ENCODE results near the gene STOML1. TPM values are rescaled to one million over a fixed set of nuclear protein-coding genes. Genes with fewer than 3 reads are reported as not detected.

The STOML1 gene
- total RNA-seq, 4 donors from 2014 or later, result 16.6 to 29.1 (median 21.5) TPM

- WGBS, 2 donors, result 64 to 68% methylated on average over 3 to 5 of the region's 5 CpGs
- no peak overlapping the region for H3K27ac ChIP-seq
- peaks cover 0 to 43% (median 2%) of the 10 kb centered on the region in 4 donors for H3K4me1 ChIP-seq
- H3K9me3 ChIP-seq, result no peaks in the 10 kb centered on the region
- H3K27me3 ChIP-seq, result no peaks in the 10 kb centered on the region
- DNase-seq (ENCODE audit: low spot score in 2 of 2), result no peak
- peaks cover 6 to 75% (median 15%) of the 10 kb centered on the region in 3 donors for H3K36me3 ChIP-seq
- H3K4me3 ChIP-seq, result no peak overlapping the region
- TF ChIP-seq POLR2A (IDR thresholded peaks at IDR 0.05) (no peak), CTCF (IDR thresholded peaks at IDR 0.05) (no peak), EP300 (IDR thresholded peaks at IDR 0.05) (no peak)
Observed at GRCh38 chr15:74025436-74025835, 33.3 kb upstream of the STOML1 start.

DNA sequence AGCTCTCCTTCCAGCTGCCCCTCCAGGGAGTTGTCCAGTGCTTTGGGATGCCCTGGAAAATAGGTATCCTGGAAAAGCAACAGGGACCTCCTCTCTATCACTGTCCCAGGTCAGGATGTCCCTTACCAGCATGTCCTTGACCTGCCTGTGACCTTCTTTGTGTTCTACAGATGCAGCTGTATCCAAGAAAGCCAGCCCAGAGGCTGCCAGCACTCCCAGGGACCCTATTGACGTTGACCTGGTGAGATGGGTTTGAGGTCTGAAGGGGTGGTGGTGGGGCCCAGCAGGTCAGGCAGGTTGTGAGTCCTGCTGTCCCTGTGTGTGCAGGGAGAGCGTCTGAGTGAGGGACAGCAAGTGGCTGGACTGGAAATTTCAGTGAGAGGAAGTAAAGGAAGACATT is 32.6 kb upstream of the STOML1 start:
- WGBS, 2 donors, result 77 to 79% methylated on average over 2 of the region's 2 CpGs
- no peak overlapping the region for H3K27ac ChIP-seq
- no peak for DNase-seq (ENCODE audit: low spot score in 2 of 2)

DNA sequence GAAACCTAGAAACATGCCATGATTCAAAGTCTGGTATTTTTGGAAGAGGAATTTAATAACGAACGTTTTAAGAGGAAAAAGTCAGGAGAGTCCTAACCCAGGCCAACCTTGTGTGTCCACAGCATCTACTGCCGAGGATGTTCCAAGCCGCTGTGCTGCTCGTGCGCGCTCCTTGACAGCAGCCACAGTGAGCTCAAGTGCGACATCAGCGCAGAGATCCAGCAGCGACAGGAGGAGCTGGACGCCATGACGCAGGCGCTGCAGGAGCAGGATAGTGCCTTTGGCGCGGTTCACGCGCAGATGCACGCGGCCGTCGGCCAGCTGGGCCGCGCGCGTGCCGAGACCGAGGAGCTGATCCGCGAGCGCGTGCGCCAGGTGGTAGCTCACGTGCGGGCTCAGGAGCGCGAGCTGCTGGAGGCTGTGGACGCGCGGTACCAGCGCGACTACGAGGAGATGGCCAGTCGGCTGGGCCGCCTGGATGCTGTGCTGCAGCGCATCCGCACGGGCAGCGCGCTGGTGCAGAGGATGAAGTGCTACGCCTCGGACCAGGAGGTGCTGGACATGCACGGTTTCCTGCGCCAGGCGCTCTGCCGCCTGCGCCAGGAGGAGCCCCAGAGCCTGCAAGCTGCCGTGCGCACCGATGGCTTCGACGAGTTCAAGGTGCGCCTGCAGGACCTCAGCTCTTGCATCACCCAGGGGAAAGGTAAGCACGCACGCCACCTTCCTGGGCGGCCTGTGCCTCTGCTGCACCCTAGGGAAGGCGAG is 30.8 kb upstream of the STOML1 start:
- H3K27ac ChIP-seq, result no peak overlapping the region
- H3K36me3 ChIP-seq, result peaks cover 6 to 70% (median 15%) of the 10 kb centered on the region in 3 donors
- TF ChIP-seq EP300 (IDR thresholded peaks at IDR 0.05) (no peak), CTCF (IDR thresholded peaks at IDR 0.05) (no peak), POLR2A (IDR thresholded peaks at IDR 0.05) (no peak)
- no peak overlapping the region for H3K4me3 ChIP-seq
- no peaks in the 10 kb centered on the region for H3K27me3 ChIP-seq
- H3K4me1 ChIP-seq, result peaks cover 0 to 40% (median 2%) of the 10 kb centered on the region in 4 donors
- no peaks in the 10 kb centered on the region for H3K9me3 ChIP-seq
- whole genome bisulfite sequencing, 2 donors, result 94 to 96% methylated on average over 59 to 61 of the region's 66 CpGs
- no peak for DNase-seq (ENCODE audit: low spot score in 2 of 2)

More for the DNA sequence above, 32.6 kb upstream of the STOML1 start:
- TF ChIP-seq POLR2A (IDR thresholded peaks at IDR 0.05) (no peak), EP300 (IDR thresholded peaks at IDR 0.05) (no peak), CTCF (IDR thresholded peaks at IDR 0.05) (no peak)
- no peaks in the 10 kb centered on the region for H3K27me3 ChIP-seq
- no peaks in the 10 kb centered on the region for H3K9me3 ChIP-seq
- peaks cover 0 to 43% (median 2%) of the 10 kb centered on the region in 4 donors for H3K4me1 ChIP-seq
- no peak overlapping the region for H3K4me3 ChIP-seq
- peaks cover 6 to 72% (median 15%) of the 10 kb centered on the region in 3 donors for H3K36me3 ChIP-seq

DNA sequence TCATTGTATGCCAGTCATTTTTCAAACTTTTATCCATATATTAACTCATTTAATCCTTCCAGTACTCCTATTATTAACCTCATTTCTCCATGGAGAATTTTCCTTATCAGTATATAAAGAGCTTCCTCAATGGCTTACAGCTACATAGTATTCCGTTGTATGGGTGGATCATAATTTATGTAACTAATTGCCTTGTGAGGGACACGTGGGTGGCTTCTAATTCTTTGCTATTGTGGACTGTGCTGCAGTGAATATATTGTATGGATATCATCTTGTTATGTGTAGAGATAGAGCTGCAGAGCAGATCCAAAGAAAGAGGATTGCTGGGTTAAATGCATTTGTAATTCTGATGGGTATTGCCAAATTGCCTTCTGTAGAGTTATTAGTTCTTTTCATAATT is 27.6 kb upstream of the STOML1 start:
- H3K27me3 ChIP-seq, result no peaks in the 10 kb centered on the region
- no peaks in the 10 kb centered on the region for H3K9me3 ChIP-seq
- H3K27ac ChIP-seq, result no peak overlapping the region
- 49 to 50% methylated on average over 2 of the region's 2 CpGs for WGBS, 2 donors
- H3K4me1 ChIP-seq, result peaks cover 0 to 24% (median 1%) of the 10 kb centered on the region in 4 donors
- no peak overlapping the region for H3K4me3 ChIP-seq
- no peak for DNase-seq (ENCODE audit: low spot score in 2 of 2)
- H3K36me3 ChIP-seq, result peaks cover 6 to 52% (median 15%) of the 10 kb centered on the region in 3 donors
- TF ChIP-seq EP300 (IDR thresholded peaks at IDR 0.05), result no peak
- no peak for TF ChIP-seq CTCF (IDR thresholded peaks at IDR 0.05)
- no peak for TF ChIP-seq POLR2A (IDR thresholded peaks at IDR 0.05)

DNA sequence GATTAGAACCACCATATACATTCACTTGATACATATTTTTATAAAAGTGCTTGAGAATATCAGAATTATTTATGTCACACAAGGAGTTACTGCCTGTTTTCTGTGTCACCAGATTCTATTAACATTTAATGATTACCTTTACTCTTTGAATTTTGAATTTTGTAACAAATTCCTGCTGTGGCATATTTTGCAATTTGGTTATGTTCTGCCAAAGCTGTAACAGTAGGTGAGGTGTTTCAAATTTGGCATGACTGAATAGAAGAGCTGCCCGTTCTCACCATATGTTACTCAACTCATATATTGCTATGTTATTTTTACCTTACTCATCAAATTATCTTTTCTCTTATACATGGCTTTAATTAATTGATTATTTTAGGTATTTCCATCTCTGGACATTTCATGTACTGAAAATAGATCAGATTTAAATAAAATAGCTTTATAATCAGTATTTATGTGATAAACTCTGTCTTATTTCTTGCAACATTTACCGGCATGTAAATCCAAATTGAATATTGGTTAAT is 21.3 kb upstream of the STOML1 start:
- Histone ChIP-seq H3K27ac (no peak overlapping the region), H3K27me3 (no peaks in the 10 kb centered on the region), H3K4me1 (peaks cover 0 to 38% (median 21%) of the 10 kb centered on the region in 4 donors), H3K4me3 (no peak overlapping the region), H3K36me3 (peaks cover 0 to 32% (median 0%) of the 10 kb centered on the region in 3 donors), H3K9me3 (no peaks in the 10 kb centered on the region)
- WGBS, 2 donors, result 95 to 97% methylated on average over 2 of the region's 2 CpGs
- TF ChIP-seq EP300 (IDR thresholded peaks at IDR 0.05), result no peak
- no peak for TF ChIP-seq POLR2A (IDR thresholded peaks at IDR 0.05)
- no peak for TF ChIP-seq CTCF (IDR thresholded peaks at IDR 0.05)
- no peak for DNase-seq (ENCODE audit: low spot score in 2 of 2)
